GM10248 (cell line): Measurements from ENCODE around the gene RPP21.

Experiments
- CTCF ChIA-PET: fragments of 300-600 bp; sonication (Branson Sonifier 250); formaldehyde crosslinking; extraction: SDS; loops from one replicate; lab custom pipeline; 2021; ENCODE audit warnings: antibody characterized with exemption; lab: Yijun Ruan, JAX
- POLR2A ChIA-PET: fragments of 350-650 bp; sonication (Branson Sonifier 250); formaldehyde crosslinking; extraction: SDS; loops from one replicate; lab custom pipeline; 2020; ENCODE audit warnings: antibody characterized with exemption; lab: Yijun Ruan, JAX
- DNase-seq: peaks from one replicate; pipeline ENCODE4 v3.0.0; 2012; ENCODE audit errors: extremely low spot score
- TF ChIP-seq, protein P1 (sequence below): IDR thresholded peaks from 2 replicates; pipeline ENCODE4 v1.5.1; 2012; ENCODE audit warnings: mild to moderate bottlenecking, low read depth; ENCODE audit errors: extremely low read depth, missing control alignments, control extremely low read depth

Gene RPP21

DNA sequence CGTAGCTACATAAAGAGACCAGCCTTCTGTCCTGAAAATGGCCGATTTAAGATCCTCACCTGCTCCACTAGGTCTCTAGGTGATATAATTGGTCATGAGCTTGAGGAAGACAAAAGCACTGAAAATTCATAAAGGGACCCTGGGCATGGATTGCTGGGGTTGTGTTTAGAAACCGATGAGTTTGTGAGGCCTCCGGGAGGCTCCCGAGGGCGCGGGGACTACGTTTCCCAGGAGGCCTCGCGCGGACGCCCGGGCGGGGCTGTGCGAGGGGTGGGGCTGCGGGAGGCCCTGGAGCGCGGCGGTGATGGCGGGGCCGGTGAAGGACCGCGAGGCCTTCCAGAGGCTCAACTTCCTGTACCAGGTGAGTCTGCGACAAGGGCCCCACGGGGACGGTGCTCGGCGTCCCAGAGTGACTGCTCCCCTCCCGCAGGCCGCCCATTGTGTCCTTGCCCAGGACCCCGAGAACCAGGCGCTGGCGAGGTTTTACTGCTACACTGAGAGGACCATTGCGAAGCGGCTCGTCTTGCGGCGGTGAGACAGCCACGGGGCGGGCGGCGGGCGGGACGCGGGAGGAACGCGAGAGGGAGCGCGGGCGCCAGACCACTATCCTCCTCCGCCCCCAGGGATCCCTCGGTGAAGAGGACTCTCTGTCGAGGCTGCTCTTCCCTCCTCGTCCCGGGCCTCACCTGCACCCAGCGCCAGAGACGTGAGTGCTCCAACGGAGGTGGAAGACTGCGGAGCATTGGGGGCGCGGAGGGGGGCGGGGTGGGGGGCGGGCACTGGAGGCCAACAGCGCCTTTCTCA, at the start of gene RPP21:
Gene RPP21 (plus strand): TSS at position 289 of the 804 bp plus-strand sequence. CDS start 16 bp downstream, at position 305.
- POLR2A ChIA-PET = no interaction called here
- DNase-seq = peak; percentile 97
- TF ChIP-seq, protein P1, sequence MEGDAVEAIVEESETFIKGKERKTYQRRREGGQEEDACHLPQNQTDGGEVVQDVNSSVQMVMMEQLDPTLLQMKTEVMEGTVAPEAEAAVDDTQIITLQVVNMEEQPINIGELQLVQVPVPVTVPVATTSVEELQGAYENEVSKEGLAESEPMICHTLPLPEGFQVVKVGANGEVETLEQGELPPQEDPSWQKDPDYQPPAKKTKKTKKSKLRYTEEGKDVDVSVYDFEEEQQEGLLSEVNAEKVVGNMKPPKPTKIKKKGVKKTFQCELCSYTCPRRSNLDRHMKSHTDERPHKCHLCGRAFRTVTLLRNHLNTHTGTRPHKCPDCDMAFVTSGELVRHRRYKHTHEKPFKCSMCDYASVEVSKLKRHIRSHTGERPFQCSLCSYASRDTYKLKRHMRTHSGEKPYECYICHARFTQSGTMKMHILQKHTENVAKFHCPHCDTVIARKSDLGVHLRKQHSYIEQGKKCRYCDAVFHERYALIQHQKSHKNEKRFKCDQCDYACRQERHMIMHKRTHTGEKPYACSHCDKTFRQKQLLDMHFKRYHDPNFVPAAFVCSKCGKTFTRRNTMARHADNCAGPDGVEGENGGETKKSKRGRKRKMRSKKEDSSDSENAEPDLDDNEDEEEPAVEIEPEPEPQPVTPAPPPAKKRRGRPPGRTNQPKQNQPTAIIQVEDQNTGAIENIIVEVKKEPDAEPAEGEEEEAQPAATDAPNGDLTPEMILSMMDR = no peak
- CTCF ChIA-PET = interaction anchor here (0.8 kb wide), 1 partner anchor 126 kb away, joined by 3 read pairs; no protein-coding TSS in a partner anchor

DNA sequence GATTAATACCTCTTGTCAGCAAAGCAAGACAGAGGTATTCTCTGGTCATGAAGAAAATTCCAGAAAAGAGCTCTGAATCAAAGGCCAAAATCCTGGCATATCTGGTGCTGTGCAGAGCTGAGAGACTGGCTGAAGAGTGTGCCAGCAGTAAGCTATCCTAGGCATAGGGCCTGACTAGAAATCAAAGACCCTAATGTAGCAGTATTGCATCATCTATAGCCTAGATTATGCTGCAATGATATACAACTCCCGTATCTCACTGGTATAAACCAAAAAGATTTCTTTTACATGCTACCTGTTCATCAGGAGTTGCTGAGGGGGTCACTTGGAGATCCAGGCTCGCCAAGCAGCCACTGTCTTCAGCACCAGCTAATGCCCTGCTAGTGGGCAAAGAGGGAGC, 49.1 kb upstream of the RPP21 start:
- CTCF ChIA-PET = interaction anchor here (0.7 to 1.3 kb wide), 3 partner anchors 59 to 193 kb away, joined by 3 read pairs; no protein-coding TSS in a partner anchor
- no peak for DNase-seq
- POLR2A ChIA-PET = no interaction called here
- TF ChIP-seq, protein P1 = no peak

DNA sequence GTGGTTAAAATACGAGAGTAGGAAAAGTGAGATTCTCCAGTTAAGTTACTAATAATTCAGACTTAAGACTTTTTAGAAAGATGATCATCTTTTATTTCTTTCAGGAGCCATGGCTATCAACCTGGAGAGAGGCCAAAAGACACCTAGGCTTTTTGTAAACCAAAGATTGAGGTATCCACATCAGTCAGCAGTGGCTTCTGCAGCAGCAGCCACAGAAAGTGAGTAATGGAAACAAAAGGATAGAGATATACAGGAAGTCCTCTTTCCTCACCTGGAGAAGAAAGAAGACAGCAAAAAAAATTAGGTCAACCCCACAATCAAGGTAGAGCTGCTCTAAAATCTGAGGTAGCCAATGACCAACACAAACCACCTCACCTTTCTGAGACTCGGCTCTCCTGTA, 41.0 kb upstream of the RPP21 start:
- CTCF ChIA-PET = interaction anchor here (1.8 to 2.7 kb wide), 2 partner anchors 10 to 13 kb away, joined by 4 to 8 read pairs; no protein-coding TSS in a partner anchor
- TF ChIP-seq, protein P1 = no peak
- POLR2A ChIA-PET = no interaction called here
- no peak for DNase-seq

DNA sequence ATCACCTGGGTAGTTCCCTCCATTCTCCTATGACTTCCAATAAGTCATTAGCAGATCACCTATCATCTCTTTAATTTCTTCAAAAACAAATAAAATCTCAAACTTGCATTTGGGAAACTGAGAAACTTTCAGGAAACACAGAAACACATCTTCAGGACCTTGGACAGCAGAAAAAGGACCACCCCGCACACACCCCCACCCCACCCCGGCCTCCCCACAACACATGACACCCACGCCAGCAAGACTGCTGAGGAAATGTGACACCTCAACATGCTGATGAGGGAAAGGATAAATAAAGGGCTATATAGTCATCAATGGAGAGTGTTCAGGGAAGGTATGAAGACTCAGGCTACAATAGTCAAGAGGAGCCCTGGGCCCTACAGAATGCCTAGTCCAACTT, 33.9 kb upstream of the RPP21 start:
- no peak for DNase-seq
- TF ChIP-seq, protein P1 = no peak
- ChIA-PET POLR2A (no interaction called here), CTCF (interaction anchor here (0.9 to 1.3 kb wide), 2 partner anchors 10 to 48 kb away, joined by 3 read pairs; no protein-coding TSS in a partner anchor)

DNA sequence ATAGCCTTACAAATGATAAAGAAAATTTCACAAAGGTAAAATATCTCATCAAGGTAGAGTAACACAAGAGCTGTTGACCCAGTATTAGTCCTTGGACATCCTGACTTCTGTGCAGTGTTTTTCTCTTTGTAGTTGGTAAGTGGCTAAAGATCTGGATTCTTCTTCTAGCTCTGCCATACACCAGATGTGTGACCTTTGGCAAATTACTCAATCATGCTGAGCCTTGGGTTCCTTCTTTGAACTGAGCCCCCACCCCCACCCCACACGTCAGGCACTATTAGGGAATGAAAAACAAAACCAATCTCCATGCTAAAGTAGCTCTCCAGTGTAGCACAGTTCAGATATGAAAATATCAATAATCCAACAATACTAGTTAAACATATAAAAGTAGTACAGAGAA, 33.3 kb upstream of the RPP21 start:
- ChIA-PET CTCF (interaction anchor here (0.7 to 1.0 kb wide), 3 partner anchors 15 to 84 kb away, joined by 3 read pairs; partner anchors contain the start of gene TRIM39), POLR2A (no interaction called here)
- TF ChIP-seq, protein P1 = no peak
- DNase-seq = no peak

DNA sequence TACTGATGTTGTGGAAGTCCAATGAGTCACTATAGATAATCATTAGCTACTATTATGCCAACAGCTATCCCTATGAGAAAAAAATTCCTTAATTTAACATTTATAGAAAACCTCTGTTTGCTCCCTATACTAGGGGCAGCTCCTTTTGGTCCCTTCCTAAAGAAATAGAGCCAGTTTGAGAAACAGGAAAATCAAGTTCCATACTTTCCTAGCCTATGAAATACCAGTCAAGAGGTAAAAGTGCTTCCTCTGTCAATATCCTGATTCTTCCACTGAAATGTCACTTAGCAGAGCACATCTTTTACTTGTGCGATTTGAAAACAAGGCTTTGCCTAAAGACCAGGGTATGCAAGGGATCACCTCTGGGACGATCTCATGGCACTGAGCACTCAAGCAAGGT, 32.7 kb upstream of the RPP21 start:
- POLR2A ChIA-PET = no interaction called here
- no peak for DNase-seq
- TF ChIP-seq, protein P1 = no peak
- CTCF ChIA-PET = interaction anchor here (0.7 to 1.0 kb wide), 3 partner anchors 14 to 83 kb away, joined by 3 read pairs; partner anchors contain the start of gene TRIM39
